Urinary bladder (tissue), 4 donors: ENCODE measurements around the gene MST1R. TPM values are rescaled to one million over a fixed set of nuclear protein-coding genes. Genes with fewer than 3 reads are reported as not detected.
A peak's percentile ranks its signal among the peaks of the same experiment; 100 is the strongest.

Source experiments
- DNase-seq: peaks from one replicate; pipeline ENCODE4 v3.0.0-alpha.2; 2015; ENCODE audit errors: extremely low spot score
- H3K27ac ChIP-seq: one replicate; pipeline ENCODE4 v1.5.1; 2013; ENCODE audit warnings: low read depth, mild to moderate bottlenecking, moderate library complexity
- H3K36me3 ChIP-seq: one replicate; pipeline ENCODE4 v1.6.1; 2013; ENCODE audit warnings: mild to moderate bottlenecking, moderate library complexity; ENCODE audit not compliant: insufficient read depth
- H3K4me1 ChIP-seq: one replicate; pipeline ENCODE4 v1.6.1; 2013; ENCODE audit warnings: mild to moderate bottlenecking, moderate library complexity; ENCODE audit not compliant: insufficient read depth
- H3K4me3 ChIP-seq: one replicate; pipeline ENCODE4 v1.5.1; 2013; ENCODE audit warnings: low read depth, low read length
- WGBS: extraction: QIAGEN DNeasy Blood & Tissue Kit; methylation state at CpG from one replicate; pipeline ENCODE4 v1.1.7; 2013; 5-methylcytosine and 5-hydroxymethylcytosine counted together
- polyA plus RNA-seq: library from polyadenylated mRNA; stranded (reverse); fragments of 200-250 nt; gene quantifications from one replicate; pipeline ENCODE4 v1.2.3, GENCODE V29; 2013
- total RNA-seq: library from RNA; depleted of rRNA; stranded (reverse); fragments of >200 nt; gene quantifications from one replicate; pipeline ENCODE4 v1.2.3, GENCODE V29; 2014
- donor health status: healthy with polysubstance abuse.
- donor health status: healthy.

MST1R gene
- total and polyA plus RNA-seq, 2 donors = 1.7 to 6.8 TPM

- no peak for DNase-seq
- Histone ChIP-seq H3K4me1 (no peaks in the 10 kb centered on the region), H3K4me3 (no peak overlapping the region), H3K36me3 (no peaks in the 10 kb centered on the region), H3K27ac (no peak overlapping the region)
- 93% methylated on average over 44 of the region's 44 CpGs for WGBS
Measured at GRCh38 chr3:49902511-49903345, 945 bp downstream of the MST1R start.

- H3K27ac ChIP-seq = peak overlapping the region; percentile 47
- 55% methylated on average over 11 of the region's 11 CpGs for WGBS
- no peaks in the 10 kb centered on the region for H3K4me1 ChIP-seq
- no peak for DNase-seq
- no peaks in the 10 kb centered on the region for H3K36me3 ChIP-seq
- no peak overlapping the region for H3K4me3 ChIP-seq
Measured at GRCh38 chr3:49901366-49902339, 2.0 kb downstream of the MST1R start.

GRCh38 chr3:49900491-49901153 lies 3.1 kb downstream of the MST1R start:
- 75% methylated on average over 8 of the region's 8 CpGs for WGBS
- no peaks in the 10 kb centered on the region for H3K4me1 ChIP-seq
- no peak overlapping the region for H3K4me3 ChIP-seq
- peak overlapping the region; percentile 71 for H3K27ac ChIP-seq
- H3K36me3 ChIP-seq = no peaks in the 10 kb centered on the region
- no peak for DNase-seq

GRCh38 chr3:49899815-49900214 lies 3.9 kb downstream of the MST1R start:
- no peak for DNase-seq
- WGBS = 66% methylated on average over 5 of the region's 5 CpGs
- H3K4me1 ChIP-seq = no peaks in the 10 kb centered on the region

GRCh38 chr3:49898991-49899390 lies 4.7 kb downstream of the MST1R start:
- WGBS = 79% methylated on average over 6 of the region's 6 CpGs
- H3K36me3 ChIP-seq = no peaks in the 10 kb centered on the region
- no peak overlapping the region for H3K4me3 ChIP-seq
- no peaks in the 10 kb centered on the region for H3K4me1 ChIP-seq
- no peak overlapping the region for H3K27ac ChIP-seq
- DNase-seq = no peak

More at GRCh38 chr3:49899815-49900214, 3.9 kb downstream of the MST1R start:
- Histone ChIP-seq H3K4me3 (no peak overlapping the region), H3K27ac (peak overlapping the region; percentile 61), H3K36me3 (no peaks in the 10 kb centered on the region)

GRCh38 chr3:49896345-49896744 lies 7.3 kb downstream of the MST1R start:
- DNase-seq = no peak
- Histone ChIP-seq H3K4me3 (no peak overlapping the region), H3K4me1 (no peaks in the 10 kb centered on the region), H3K36me3 (no peaks in the 10 kb centered on the region), H3K27ac (no peak overlapping the region)
- 75% methylated on average over 5 of the region's 5 CpGs for WGBS

- 92% methylated on average over 9 of the region's 9 CpGs for WGBS
- no peaks in the 10 kb centered on the region for H3K36me3 ChIP-seq
- no peak overlapping the region for H3K27ac ChIP-seq
- H3K4me1 ChIP-seq = no peaks in the 10 kb centered on the region
- no peak overlapping the region for H3K4me3 ChIP-seq
- DNase-seq = no peak
Measured at GRCh38 chr3:49895791-49896190, 7.9 kb downstream of the MST1R start.

GRCh38 chr3:49889296-49889695 lies 14.4 kb downstream of the MST1R start:
- H3K4me3 ChIP-seq = no peak overlapping the region
- H3K36me3 ChIP-seq = no peaks in the 10 kb centered on the region
- no peak for DNase-seq
- no peak overlapping the region for H3K27ac ChIP-seq
- WGBS = 77% methylated on average over 10 of the region's 10 CpGs
- H3K4me1 ChIP-seq = no peaks in the 10 kb centered on the region

GRCh38 chr3:49886922-49887265 lies 16.8 kb downstream of the MST1R start:
- Histone ChIP-seq H3K27ac (no peak overlapping the region), H3K36me3 (no peaks in the 10 kb centered on the region), H3K4me1 (no peaks in the 10 kb centered on the region), H3K4me3 (no peak overlapping the region)
- no peak for DNase-seq

GRCh38 chr3:49883998-49884397 lies 19.7 kb downstream of the MST1R start:
- no peaks in the 10 kb centered on the region for H3K36me3 ChIP-seq
- no peaks in the 10 kb centered on the region for H3K4me1 ChIP-seq
- WGBS = 71% methylated on average over 4 of the region's 4 CpGs
- no peak overlapping the region for H3K27ac ChIP-seq
- no peak overlapping the region for H3K4me3 ChIP-seq
- DNase-seq = no peak

GRCh38 chr3:49882166-49882565 lies 21.5 kb downstream of the MST1R start:
- no peaks in the 10 kb centered on the region for H3K4me1 ChIP-seq
- no peaks in the 10 kb centered on the region for H3K36me3 ChIP-seq
- H3K4me3 ChIP-seq = no peak overlapping the region
- no peak for DNase-seq
- 22% methylated on average over 6 of the region's 6 CpGs for WGBS
- no peak overlapping the region for H3K27ac ChIP-seq

- no peaks in the 10 kb centered on the region for H3K4me1 ChIP-seq
- H3K36me3 ChIP-seq = no peaks in the 10 kb centered on the region
- DNase-seq = no peak
- 33% methylated on average over 6 of the region's 6 CpGs for WGBS
- H3K4me3 ChIP-seq = no peak overlapping the region
- H3K27ac ChIP-seq = no peak overlapping the region
Measured at GRCh38 chr3:49880581-49881315, 22.9 kb downstream of the MST1R start.

- Histone ChIP-seq H3K36me3 (no peaks in the 10 kb centered on the region), H3K4me3 (no peak overlapping the region), H3K27ac (no peak overlapping the region), H3K4me1 (no peaks in the 10 kb centered on the region)
- DNase-seq = no peak
- WGBS = 39% methylated on average over 2 of the region's 2 CpGs
Measured at GRCh38 chr3:49879721-49880120, 24.0 kb downstream of the MST1R start.
